ENCODE data around the gene ZNF580. TPM values are rescaled to one million over a fixed set of nuclear protein-coding genes. Genes with fewer than 3 reads are reported as not detected.

The ZNF580 gene
- total RNA-seq, 1 experiment from 2014 or later = 32.0 TPM

GRCh38 chr19:55647732-55648584 is 7.2 kb downstream of the ZNF580 start, which contains the start of gene CCDC106 (continued):
- TF ChIP-seq MXD4 (CRISPR knock-in tag; IDR thresholded peaks at IDR 0.05; ENCODE audit: borderline replicate concordance) (no peak), ZBTB21 (CRISPR knock-in tag; IDR thresholded peaks at IDR 0.05; ENCODE audit: borderline replicate concordance) (no peak), ZBTB43 (CRISPR knock-in tag; IDR thresholded peaks at IDR 0.05) (peak; percentile 62; the same call in 1 of the 2 replicates), ZNF671 (CRISPR knock-in tag; IDR thresholded peaks at IDR 0.05) (no peak), ZMAT4 (CRISPR knock-in tag; IDR thresholded peaks at IDR 0.05) (no peak), E2F4 (CRISPR knock-in tag; IDR thresholded peaks at IDR 0.05; ENCODE audit: borderline replicate concordance, low read depth) (no peak), PREB (CRISPR knock-in tag; IDR thresholded peaks at IDR 0.05; ENCODE audit: borderline replicate concordance) (0 out of 2 replicates have a peak, but pooled peaks have one; percentile 14), ATF1 (CRISPR knock-in tag; IDR thresholded peaks at IDR 0.05) (no peak), E2F5 (CRISPR knock-in tag; IDR thresholded peaks at IDR 0.05) (no peak), RELA (CRISPR knock-in tag; IDR thresholded peaks at IDR 0.05; ENCODE audit: borderline replicate concordance) (peak; percentile 39; the same call in 1 of the 2 replicates), TP53 (CRISPR knock-in tag; IDR thresholded peaks at IDR 0.05) (no peak), ATF6 (CRISPR knock-in tag; IDR thresholded peaks at IDR 0.05) (no peak), ZNF423 (CRISPR knock-in tag; IDR thresholded peaks at IDR 0.05) (peak; percentile 39; the same call in 1 of the 2 replicates), STAT6 (CRISPR knock-in tag; conservative IDR thresholded peaks at IDR 0.05; ENCODE audit: low read depth) (no peak), CBFB (CRISPR knock-in tag; IDR thresholded peaks at IDR 0.05; ENCODE audit: low read depth) (no peak), HMGA2 (CRISPR knock-in tag; IDR thresholded peaks at IDR 0.05) (no peak), OVOL2 (CRISPR knock-in tag; IDR thresholded peaks at IDR 0.05; ENCODE audit: borderline replicate concordance) (no peak), ZSCAN18 (CRISPR knock-in tag; IDR thresholded peaks at IDR 0.05) (no peak), NFATC4 (CRISPR knock-in tag; IDR thresholded peaks at IDR 0.05) (no peak), ZNF425 (CRISPR knock-in tag; conservative IDR thresholded peaks at IDR 0.05) (no peak), MYBL2 (CRISPR knock-in tag; IDR thresholded peaks at IDR 0.05) (no peak), HMGXB4 (CRISPR knock-in tag; IDR thresholded peaks at IDR 0.05) (peak; percentile 85)

Data from WTC11 (cell line).